ENCODE measurements around the gene CCDC82.
A peak's percentile ranks its signal among the peaks of the same experiment; 100 is the strongest.

CCDC82 gene

GRCh38 chr11:96357794-96358193 is 31.9 kb downstream of the CCDC82 start:
- Histone ChIP-seq H2AFZ (ENCODE audit: low read length) (no peak overlapping the region), H4K8ac (ENCODE audit: low read depth, low read length) (no peak overlapping the region), H3K14ac (ENCODE audit: low read length) (no peak overlapping the region), H2BK5ac (ENCODE audit: low read length) (no peak overlapping the region), H3K4me2 (ENCODE audit: insufficient read depth, low read length, poor library complexity, severe bottlenecking) (no peak overlapping the region), H3K4me3 (ENCODE audit: low read length in 2 of 2) (no peak overlapping the region), H3K9ac (ENCODE audit: low read depth, low read length, poor library complexity) (no peak overlapping the region), H3K9me3 (replicated peaks in 1 of 2; ENCODE audit: control insufficient read depth in 2 of 2, insufficient read depth in 1 of 2, low read depth in 1 of 2, low read length in 2 of 2) (no peaks in the 10 kb centered on the region), H3K18ac (ENCODE audit: low read length) (no peak overlapping the region), H2BK120ac (ENCODE audit: low read depth, low read length) (no peak overlapping the region), H3K27me3 (ENCODE audit: control insufficient read depth in 3 of 3, insufficient read depth in 3 of 3, low read depth in 1 of 3, low read length in 3 of 3) (no peaks in the 10 kb centered on the region), H2BK15ac (ENCODE audit: low read length) (no peak overlapping the region), H3K4ac (ENCODE audit: low read length) (no peak overlapping the region), H2AK5ac (ENCODE audit: low read depth, low read length) (no peak overlapping the region), H2BK12ac (ENCODE audit: low read length) (no peak overlapping the region), H3K23ac (ENCODE audit: low read depth, low read length, poor library complexity) (no peak overlapping the region), H3K4me1 (ENCODE audit: control insufficient read depth in 2 of 2, insufficient read depth in 1 of 2, low read depth in 1 of 2, low read length in 2 of 2) (no peaks in the 10 kb centered on the region), H3K79me1 (ENCODE audit: low read depth, low read length) (no peaks in the 10 kb centered on the region), H3K36me3 (replicated peaks in 1 of 2; ENCODE audit: control insufficient read depth in 2 of 2, insufficient read depth in 2 of 2, low read length in 2 of 2) (peaks cover 4 to 88% of the 10 kb centered on the region in 2 donors), H4K91ac (ENCODE audit: low read depth, low read length, poor library complexity) (no peak overlapping the region), H3K27ac (replicated peaks; ENCODE audit: low read length) (no peak overlapping the region)
- WGBS, 2 donors (ENCODE audit: extremely low coverage in 2 of 2, insufficient read length in 2 of 2, insufficient replicate concordance in 1 of 2): no CpG with 5 or more reads among the region's 1 CpG
- DNase-seq (ENCODE audit: low spot score): no peak

- no CpG with 5 or more reads among the region's 4 CpGs for WGBS, 2 donors (ENCODE audit: extremely low coverage in 2 of 2, insufficient read length in 2 of 2, insufficient replicate concordance in 1 of 2)
- H3K4me3 ChIP-seq (ENCODE audit: low read length in 2 of 2): no peak overlapping the region
- H4K91ac ChIP-seq (ENCODE audit: low read depth, low read length, poor library complexity): no peak overlapping the region
- H3K27me3 ChIP-seq (ENCODE audit: control insufficient read depth in 3 of 3, insufficient read depth in 3 of 3, low read depth in 1 of 3, low read length in 3 of 3): no peaks in the 10 kb centered on the region
- no peak overlapping the region for H2BK120ac ChIP-seq (ENCODE audit: low read depth, low read length)
- no peak overlapping the region for H3K4ac ChIP-seq (ENCODE audit: low read length)
- no peak overlapping the region for H2AFZ ChIP-seq (ENCODE audit: low read length)
- no peak overlapping the region for H2BK15ac ChIP-seq (ENCODE audit: low read length)
- no peak overlapping the region for H3K18ac ChIP-seq (ENCODE audit: low read length)
- no peak overlapping the region for H2BK5ac ChIP-seq (ENCODE audit: low read length)
- no peaks in the 10 kb centered on the region for H3K9me3 ChIP-seq (replicated peaks in 1 of 2; ENCODE audit: control insufficient read depth in 2 of 2, insufficient read depth in 1 of 2, low read depth in 1 of 2, low read length in 2 of 2)
- no peaks in the 10 kb centered on the region for H3K79me1 ChIP-seq (ENCODE audit: low read depth, low read length)
- H3K4me1 ChIP-seq (ENCODE audit: control insufficient read depth in 2 of 2, insufficient read depth in 1 of 2, low read depth in 1 of 2, low read length in 2 of 2): no peaks in the 10 kb centered on the region
- H3K36me3 ChIP-seq (replicated peaks in 1 of 2; ENCODE audit: control insufficient read depth in 2 of 2, insufficient read depth in 2 of 2, low read length in 2 of 2): peaks cover 4 to 90% of the 10 kb centered on the region in 2 donors
- no peak overlapping the region for H3K23ac ChIP-seq (ENCODE audit: low read depth, low read length, poor library complexity)
- no peak overlapping the region for H3K14ac ChIP-seq (ENCODE audit: low read length)
- H3K4me2 ChIP-seq (ENCODE audit: insufficient read depth, low read length, poor library complexity, severe bottlenecking): no peak overlapping the region
- H3K27ac ChIP-seq (replicated peaks; ENCODE audit: low read length): no peak overlapping the region
- H2BK12ac ChIP-seq (ENCODE audit: low read length): no peak overlapping the region
- no peak overlapping the region for H2AK5ac ChIP-seq (ENCODE audit: low read depth, low read length)
- DNase-seq (ENCODE audit: low spot score): no peak
- no peak overlapping the region for H4K8ac ChIP-seq (ENCODE audit: low read depth, low read length)
- no peak overlapping the region for H3K9ac ChIP-seq (ENCODE audit: low read depth, low read length, poor library complexity)
Observed at GRCh38 chr11:96356848-96357247, 32.9 kb downstream of the CCDC82 start.

GRCh38 chr11:96342961-96343711 is 46.6 kb downstream of the CCDC82 start, which contains the start of gene MAML2:
Gene MAML2, minus strand, starts transcription at chr11:96343195. Its CDS starts 1,300 bp downstream, at chr11:96341895.
- Histone ChIP-seq H2BK15ac (ENCODE audit: low read length) (no peak within 1 kb of the TSS), H3K9me3 (replicated peaks in 1 of 2; ENCODE audit: control insufficient read depth in 2 of 2, insufficient read depth in 1 of 2, low read depth in 1 of 2, low read length in 2 of 2) (peaks cover 0 to 10% of the 10 kb centered on the region in 2 donors), H3K79me1 (ENCODE audit: low read depth, low read length) (no peaks in the 10 kb centered on the region), H3K4me3 (ENCODE audit: low read length in 2 of 2) (peak within 1 kb of the TSS; percentile 69 to 82), H3K27ac (replicated peaks; ENCODE audit: low read length) (peak within 1 kb of the TSS; percentile 53), H2AFZ (ENCODE audit: low read length) (peak within 1 kb of the TSS; percentile 78), H3K4me1 (ENCODE audit: control insufficient read depth in 2 of 2, insufficient read depth in 1 of 2, low read depth in 1 of 2, low read length in 2 of 2) (peaks cover 8 to 24% of the 10 kb centered on the region in 2 donors), H3K4me2 (ENCODE audit: insufficient read depth, low read length, poor library complexity, severe bottlenecking) (peak within 1 kb of the TSS; percentile 75), H3K4ac (ENCODE audit: low read length) (no peak within 1 kb of the TSS), H3K14ac (ENCODE audit: low read length) (no peak within 1 kb of the TSS), H3K27me3 (ENCODE audit: control insufficient read depth in 3 of 3, insufficient read depth in 3 of 3, low read depth in 1 of 3, low read length in 3 of 3) (no peaks in the 10 kb centered on the region), H4K91ac (ENCODE audit: low read depth, low read length, poor library complexity) (no peak within 1 kb of the TSS), H4K8ac (ENCODE audit: low read depth, low read length) (no peak within 1 kb of the TSS), H2BK5ac (ENCODE audit: low read length) (no peak within 1 kb of the TSS), H3K36me3 (replicated peaks in 1 of 2; ENCODE audit: control insufficient read depth in 2 of 2, insufficient read depth in 2 of 2, low read length in 2 of 2) (peaks cover 0 to 22% of the 10 kb centered on the region in 2 donors), H3K9ac (ENCODE audit: low read depth, low read length, poor library complexity) (peak within 1 kb of the TSS; percentile 79), H2AK5ac (ENCODE audit: low read depth, low read length) (no peak within 1 kb of the TSS), H3K23ac (ENCODE audit: low read depth, low read length, poor library complexity) (no peak within 1 kb of the TSS), H2BK120ac (ENCODE audit: low read depth, low read length) (peak within 1 kb of the TSS; percentile 6), H3K18ac (ENCODE audit: low read length) (peak within 1 kb of the TSS; percentile 83), H2BK12ac (ENCODE audit: low read length) (no peak within 1 kb of the TSS)
- WGBS, 2 donors (ENCODE audit: extremely low coverage in 2 of 2, insufficient read length in 2 of 2, insufficient replicate concordance in 1 of 2): 100% methylated on average over 1 of the region's 31 CpGs; no CpG with 5 or more reads in 1 of the 2 donors
- DNase-seq (ENCODE audit: low spot score): peak; percentile 81
